Measurements from ENCODE around the gene SPTBN5. TPM values are rescaled to one million over a fixed set of nuclear protein-coding genes. Genes with fewer than 3 reads are reported as not detected.

SPTBN5 gene
- total RNA-seq, 1 donor from 2014 or later: 0.32 TPM

GRCh38 chr15:41812820-41813375, 81.0 kb downstream of the SPTBN5 start:
- H3K36me3 Mint-ChIP-seq (ENCODE audit: unreplicated experiment): no peaks in the 10 kb centered on the region
- no peak for DNase-seq

GRCh38 chr15:41811432-41812195, 82.2 kb downstream of the SPTBN5 start:
- H3K9me3 Mint-ChIP-seq (ENCODE audit: unreplicated experiment): peaks cover 2% of the 10 kb centered on the region
- TF ChIP-seq CTCF (IDR thresholded peaks at IDR 0.05; ENCODE audit: partially characterized antibody, unreplicated experiment): peak; percentile 79
- peaks cover 2% of the 10 kb centered on the region for H3K27me3 Mint-ChIP-seq (ENCODE audit: unreplicated experiment)
- no peaks in the 10 kb centered on the region for H3K4me1 Mint-ChIP-seq (ENCODE audit: low read depth, unreplicated experiment)
- no peak overlapping the region for H3K4me3 Mint-ChIP-seq (ENCODE audit: unreplicated experiment)
- no peaks in the 10 kb centered on the region for H3K36me3 Mint-ChIP-seq (ENCODE audit: unreplicated experiment)
- no peak overlapping the region for H3K27ac Mint-ChIP-seq (ENCODE audit: unreplicated experiment)
- DNase-seq: peak; percentile 91

More at GRCh38 chr15:41812820-41813375, 81.0 kb downstream of the SPTBN5 start:
- no peak for TF ChIP-seq CTCF (IDR thresholded peaks at IDR 0.05; ENCODE audit: partially characterized antibody, unreplicated experiment)
- H3K27me3 Mint-ChIP-seq (ENCODE audit: unreplicated experiment): peaks cover 3% of the 10 kb centered on the region
- H3K9me3 Mint-ChIP-seq (ENCODE audit: unreplicated experiment): peaks cover 4% of the 10 kb centered on the region
- no peak overlapping the region for H3K27ac Mint-ChIP-seq (ENCODE audit: unreplicated experiment)
- H3K4me1 Mint-ChIP-seq (ENCODE audit: low read depth, unreplicated experiment): no peaks in the 10 kb centered on the region
- H3K4me3 Mint-ChIP-seq (ENCODE audit: unreplicated experiment): no peak overlapping the region

- no peak for DNase-seq
- H3K9me3 Mint-ChIP-seq (ENCODE audit: unreplicated experiment): peaks cover 2% of the 10 kb centered on the region
- no peak overlapping the region for H3K4me3 Mint-ChIP-seq (ENCODE audit: unreplicated experiment)
- no peak overlapping the region for H3K27ac Mint-ChIP-seq (ENCODE audit: unreplicated experiment)
- H3K4me1 Mint-ChIP-seq (ENCODE audit: low read depth, unreplicated experiment): peaks cover 2% of the 10 kb centered on the region
- TF ChIP-seq CTCF (IDR thresholded peaks at IDR 0.05; ENCODE audit: partially characterized antibody, unreplicated experiment): no peak
- peaks cover 2% of the 10 kb centered on the region for H3K27me3 Mint-ChIP-seq (ENCODE audit: unreplicated experiment)
- no peaks in the 10 kb centered on the region for H3K36me3 Mint-ChIP-seq (ENCODE audit: unreplicated experiment)
Observed at GRCh38 chr15:41810651-41811431, 83.0 kb downstream of the SPTBN5 start.

GRCh38 chr15:41809526-41810220, 84.2 kb downstream of the SPTBN5 start:
- Mint-ChIP-seq H3K27ac (ENCODE audit: unreplicated experiment) (no peak overlapping the region), H3K9me3 (ENCODE audit: unreplicated experiment) (peaks cover 2% of the 10 kb centered on the region), H3K27me3 (ENCODE audit: unreplicated experiment) (peaks cover 2% of the 10 kb centered on the region), H3K4me1 (ENCODE audit: low read depth, unreplicated experiment) (peaks cover 2% of the 10 kb centered on the region), H3K36me3 (ENCODE audit: unreplicated experiment) (no peaks in the 10 kb centered on the region), H3K4me3 (ENCODE audit: unreplicated experiment) (no peak overlapping the region)
- no peak for TF ChIP-seq CTCF (IDR thresholded peaks at IDR 0.05; ENCODE audit: partially characterized antibody, unreplicated experiment)
- DNase-seq: no peak
